NCI-H345 (cell line): ENCODE data around the gene TENM4.

Source experiments
- DNase-seq: peaks from one replicate; lab custom pipeline; 2025; lab: John Stamatoyannopoulos, UW

Gene TENM4

GRCh38 chr11:78810559-78811009 lies 630.2 kb downstream of the TENM4 start:
- no peak for DNase-seq

GRCh38 chr11:78809931-78810541 lies 630.8 kb downstream of the TENM4 start:
- no peak for DNase-seq

- DNase-seq: no peak
These were observed 631.9 kb downstream of the TENM4 start for GRCh38 chr11:78808923-78809322.

- no peak for DNase-seq
These were observed 633.5 kb downstream of the TENM4 start for GRCh38 chr11:78807351-78807750.

GRCh38 chr11:78806214-78807004 lies 634.4 kb downstream of the TENM4 start:
- DNase-seq: no peak

GRCh38 chr11:78804991-78805390 lies 635.8 kb downstream of the TENM4 start:
- DNase-seq: no peak

GRCh38 chr11:78803995-78804394 lies 636.8 kb downstream of the TENM4 start:
- no peak for DNase-seq

- no peak for DNase-seq
These were observed 638.6 kb downstream of the TENM4 start for GRCh38 chr11:78802058-78802761.

GRCh38 chr11:78801161-78801884 lies 639.5 kb downstream of the TENM4 start:
- DNase-seq: peak; percentile 57

GRCh38 chr11:78800756-78801155 lies 640.1 kb downstream of the TENM4 start:
- DNase-seq: no peak

GRCh38 chr11:78800096-78800690 lies 640.6 kb downstream of the TENM4 start:
- DNase-seq: no peak

GRCh38 chr11:78798663-78799062 lies 642.2 kb downstream of the TENM4 start:
- peak; percentile 45 for DNase-seq

- DNase-seq: no peak
These were observed 643.3 kb downstream of the TENM4 start for GRCh38 chr11:78797559-78797958.

GRCh38 chr11:78796956-78797355 lies 643.9 kb downstream of the TENM4 start:
- no peak for DNase-seq

GRCh38 chr11:78795621-78796261 lies 645.1 kb downstream of the TENM4 start:
- DNase-seq: no peak

GRCh38 chr11:78791964-78792363 lies 648.9 kb downstream of the TENM4 start:
- no peak for DNase-seq

- no peak for DNase-seq
These were observed 649.6 kb downstream of the TENM4 start for GRCh38 chr11:78791254-78791653.

- DNase-seq: no peak
These were observed 650.0 kb downstream of the TENM4 start for GRCh38 chr11:78790784-78791183.

GRCh38 chr11:78789375-78789774 lies 651.5 kb downstream of the TENM4 start:
- DNase-seq: peak; percentile 27

GRCh38 chr11:78788533-78788932 lies 652.3 kb downstream of the TENM4 start:
- DNase-seq: no peak

GRCh38 chr11:78787696-78788095 lies 653.1 kb downstream of the TENM4 start:
- DNase-seq: no peak
